Medulla oblongata (tissue), 1 donor: ENCODE data around the gene IL17A.

Experiments
- DNase-seq: peaks from one replicate; pipeline ENCODE4 v3.0.0-alpha.2; 2015; ENCODE audit errors: extremely low spot score

The IL17A gene

GRCh38 chr6:52216932-52217575 is 30.9 kb downstream of the IL17A start:
- no peak for DNase-seq

- DNase-seq = no peak
Measured at GRCh38 chr6:52217761-52218160, 31.6 kb downstream of the IL17A start.

GRCh38 chr6:52221302-52221701 is 35.1 kb downstream of the IL17A start:
- DNase-seq = no peak

- DNase-seq = no peak
Measured at GRCh38 chr6:52227495-52227894, 41.3 kb downstream of the IL17A start.

- no peak for DNase-seq
Measured at GRCh38 chr6:52230685-52231084, 44.5 kb downstream of the IL17A start.

- DNase-seq = no peak
Measured at GRCh38 chr6:52231406-52232127, 45.4 kb downstream of the IL17A start.

- DNase-seq = no peak
Measured at GRCh38 chr6:52233005-52233404, 46.8 kb downstream of the IL17A start.

- DNase-seq = peak; percentile 15
Measured at GRCh38 chr6:52233975-52234823, 48.0 kb downstream of the IL17A start.
